ENCODE results near the gene PRDM15. TPM values are rescaled to one million over a fixed set of nuclear protein-coding genes. Genes with fewer than 3 reads are reported as not detected.

The PRDM15 gene
- total RNA-seq, 5 donors from 2014 or later (not counting 1 experiment from before 2014, with no cell fraction given) = 17.8 to 22.0 (median 20.7) TPM

GRCh38 chr21:41835711-41836154 is 43.4 kb downstream of the PRDM15 start:
- H3K4me3 ChIP-seq (ENCODE audit: control insufficient read depth in 1 of 2, extremely low read depth in 1 of 2, low read length in 1 of 2) = no peak overlapping the region
- ATAC-seq (replicated peaks in 1 of 4) (no peak), DNase-seq (no peak)
- no peaks in the 10 kb centered on the region for H3K9me3 ChIP-seq
- Mint-ChIP-seq H3K36me3 (peaks cover 42% of the 10 kb centered on the region), H3K27me3 (no peaks in the 10 kb centered on the region), H3K27ac (no peak overlapping the region), H3K9me3 (peaks cover under 1 to 1% (median under 1%) of the 10 kb centered on the region in 3 donors), H3K4me1 (no peaks in the 10 kb centered on the region), H3K4me3 (no peak overlapping the region)
- WGBS (ENCODE audit: insufficient coverage) = 93% methylated on average over 5 of the region's 10 CpGs
- POLR2A ChIA-PET = no interaction called here
- peaks cover 27 to 51% of the 10 kb centered on the region in 2 donors for H3K36me3 ChIP-seq (ENCODE audit: control insufficient read depth in 2 of 2, extremely low read depth in 1 of 2, insufficient read depth in 1 of 2, low read length in 1 of 2)
- H3K27me3 ChIP-seq (replicated peaks in 1 of 2; ENCODE audit: control insufficient read depth in 2 of 2, extremely low read depth in 1 of 2, insufficient read depth in 2 of 2, low read length in 1 of 2) = no peaks in the 10 kb centered on the region
- H3K4me1 ChIP-seq (ENCODE audit: control insufficient read depth in 1 of 2, extremely low read depth in 1 of 2, insufficient read depth in 2 of 2, low read length in 2 of 2) = no peaks in the 10 kb centered on the region
- no peak overlapping the region for H3K27ac ChIP-seq (ENCODE audit: low read length)
- CTCF ChIA-PET = no interaction called here

GRCh38 chr21:41834926-41835663 is 44.0 kb downstream of the PRDM15 start:
- POLR2A ChIA-PET = no interaction called here
- ATAC-seq (replicated peaks in 1 of 4) (no peak), DNase-seq (no peak)
- H3K27ac Mint-ChIP-seq = no peak overlapping the region
- CTCF ChIA-PET = no interaction called here
- Histone ChIP-seq H3K27me3 (replicated peaks in 1 of 2; ENCODE audit: control insufficient read depth in 2 of 2, extremely low read depth in 1 of 2, insufficient read depth in 2 of 2, low read length in 1 of 2) (no peaks in the 10 kb centered on the region), H3K4me3 (ENCODE audit: control insufficient read depth in 1 of 2, extremely low read depth in 1 of 2, low read length in 1 of 2) (no peak overlapping the region), H3K27ac (ENCODE audit: low read length) (no peak overlapping the region), H3K9me3 (no peaks in the 10 kb centered on the region), H3K4me1 (ENCODE audit: control insufficient read depth in 1 of 2, extremely low read depth in 1 of 2, insufficient read depth in 2 of 2, low read length in 2 of 2) (no peaks in the 10 kb centered on the region), H3K36me3 (ENCODE audit: control insufficient read depth in 2 of 2, extremely low read depth in 1 of 2, insufficient read depth in 1 of 2, low read length in 1 of 2) (peaks cover 27 to 51% of the 10 kb centered on the region in 2 donors)
- H3K4me3 Mint-ChIP-seq = no peak overlapping the region
- H3K36me3 Mint-ChIP-seq = peaks cover 37% of the 10 kb centered on the region
- 96% methylated on average over 33 of the region's 42 CpGs for WGBS (ENCODE audit: insufficient coverage)
- no peaks in the 10 kb centered on the region for H3K4me1 Mint-ChIP-seq
- no peaks in the 10 kb centered on the region for H3K9me3 Mint-ChIP-seq
- no peaks in the 10 kb centered on the region for H3K27me3 Mint-ChIP-seq

GRCh38 chr21:41834252-41834925 is 44.8 kb downstream of the PRDM15 start:
- Histone ChIP-seq H3K27ac (ENCODE audit: low read length) (no peak overlapping the region), H3K27me3 (replicated peaks in 1 of 2; ENCODE audit: control insufficient read depth in 2 of 2, extremely low read depth in 1 of 2, insufficient read depth in 2 of 2, low read length in 1 of 2) (no peaks in the 10 kb centered on the region), H3K36me3 (ENCODE audit: control insufficient read depth in 2 of 2, extremely low read depth in 1 of 2, insufficient read depth in 1 of 2, low read length in 1 of 2) (peaks cover 21 to 47% of the 10 kb centered on the region in 2 donors), H3K4me1 (ENCODE audit: control insufficient read depth in 1 of 2, extremely low read depth in 1 of 2, insufficient read depth in 2 of 2, low read length in 2 of 2) (no peaks in the 10 kb centered on the region), H3K9me3 (no peaks in the 10 kb centered on the region), H3K4me3 (ENCODE audit: control insufficient read depth in 1 of 2, extremely low read depth in 1 of 2, low read length in 1 of 2) (no peak overlapping the region)
- DNase-seq = no peak
- Mint-ChIP-seq H3K4me1 (no peaks in the 10 kb centered on the region), H3K27me3 (no peaks in the 10 kb centered on the region), H3K27ac (no peak overlapping the region), H3K36me3 (peaks cover 37% of the 10 kb centered on the region), H3K4me3 (no peak overlapping the region), H3K9me3 (no peaks in the 10 kb centered on the region)
- CTCF ChIA-PET = no interaction called here
- POLR2A ChIA-PET = no interaction called here
- no peak for ATAC-seq (replicated peaks in 1 of 4)
- WGBS (ENCODE audit: insufficient coverage) = 90% methylated on average over 13 of the region's 25 CpGs

GRCh38 chr21:41833497-41834115 is 45.5 kb downstream of the PRDM15 start:
- no peaks in the 10 kb centered on the region for H3K27me3 Mint-ChIP-seq
- POLR2A ChIA-PET = no interaction called here
- no peaks in the 10 kb centered on the region for H3K9me3 Mint-ChIP-seq
- H3K4me3 ChIP-seq (ENCODE audit: control insufficient read depth in 1 of 2, extremely low read depth in 1 of 2, low read length in 1 of 2) = no peak overlapping the region
- H3K4me1 Mint-ChIP-seq = no peaks in the 10 kb centered on the region
- no peaks in the 10 kb centered on the region for H3K9me3 ChIP-seq
- CTCF ChIA-PET = no interaction called here
- H3K36me3 ChIP-seq (ENCODE audit: control insufficient read depth in 2 of 2, extremely low read depth in 1 of 2, insufficient read depth in 1 of 2, low read length in 1 of 2) = peaks cover 20 to 40% of the 10 kb centered on the region in 2 donors
- DNase-seq (no peak), ATAC-seq (replicated peaks in 1 of 4) (no peak)
- no peak overlapping the region for H3K27ac Mint-ChIP-seq
- H3K36me3 Mint-ChIP-seq = peaks cover 33% of the 10 kb centered on the region
- H3K27ac ChIP-seq (ENCODE audit: low read length) = no peak overlapping the region
- no peaks in the 10 kb centered on the region for H3K4me1 ChIP-seq (ENCODE audit: control insufficient read depth in 1 of 2, extremely low read depth in 1 of 2, insufficient read depth in 2 of 2, low read length in 2 of 2)
- H3K27me3 ChIP-seq (replicated peaks in 1 of 2; ENCODE audit: control insufficient read depth in 2 of 2, extremely low read depth in 1 of 2, insufficient read depth in 2 of 2, low read length in 1 of 2) = no peaks in the 10 kb centered on the region
- 97% methylated on average over 9 of the region's 13 CpGs for WGBS (ENCODE audit: insufficient coverage)
- no peak overlapping the region for H3K4me3 Mint-ChIP-seq

DNA sequence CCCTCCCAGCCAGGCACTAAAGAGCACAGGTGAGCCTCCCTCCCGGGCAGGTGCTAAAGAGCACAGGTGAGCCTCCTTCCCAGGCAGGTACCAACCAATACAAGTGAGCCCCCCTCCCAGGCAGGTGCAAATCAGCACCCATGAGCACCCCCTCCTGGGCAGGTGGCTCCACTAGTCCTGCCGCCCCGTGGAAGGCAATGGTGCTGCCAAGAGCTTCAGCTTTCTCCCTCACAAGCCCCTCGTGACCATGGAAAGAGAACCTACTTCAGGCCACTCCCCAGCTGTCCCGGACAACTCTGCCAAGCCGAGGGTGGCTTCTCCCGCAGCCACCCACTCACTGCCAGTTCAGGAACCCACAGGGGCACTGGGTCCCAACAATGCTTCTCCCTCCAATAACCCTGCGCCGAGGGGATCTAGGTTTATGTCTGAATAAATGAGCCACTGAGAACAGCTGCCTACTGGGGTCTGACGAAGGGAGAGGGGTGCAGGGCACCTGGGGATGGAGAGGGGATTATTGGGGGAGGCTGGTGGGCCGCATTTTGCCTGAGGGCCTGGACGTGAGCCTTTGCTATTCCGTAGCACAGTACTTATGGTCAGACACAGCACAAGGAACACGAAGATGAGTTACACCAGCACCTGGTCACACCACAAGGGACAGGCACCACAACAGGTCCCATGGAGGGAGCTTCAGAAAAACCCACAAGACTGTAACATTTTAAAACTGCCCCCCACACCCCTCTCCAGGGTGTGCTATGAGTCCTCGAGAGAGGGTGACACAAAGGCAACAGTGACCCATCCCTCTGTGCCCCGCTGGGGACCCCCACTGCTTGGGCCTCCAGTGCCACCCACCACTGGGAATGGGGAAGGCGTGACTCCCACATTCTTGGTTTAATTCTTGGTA is 46.3 kb downstream of the PRDM15 start:
- POLR2A ChIA-PET = no interaction called here
- peaks cover 26% of the 10 kb centered on the region for H3K36me3 Mint-ChIP-seq

More for the DNA sequence above, 46.3 kb downstream of the PRDM15 start:
- Mint-ChIP-seq H3K9me3 (no peaks in the 10 kb centered on the region), H3K27me3 (no peaks in the 10 kb centered on the region), H3K27ac (no peak overlapping the region), H3K4me3 (no peak overlapping the region), H3K4me1 (no peaks in the 10 kb centered on the region)
- WGBS (ENCODE audit: insufficient coverage) = 91% methylated on average over 5 of the region's 17 CpGs
- no peak overlapping the region for H3K4me3 ChIP-seq (ENCODE audit: control insufficient read depth in 1 of 2, extremely low read depth in 1 of 2, low read length in 1 of 2)
- no peaks in the 10 kb centered on the region for H3K27me3 ChIP-seq (replicated peaks in 1 of 2; ENCODE audit: control insufficient read depth in 2 of 2, extremely low read depth in 1 of 2, insufficient read depth in 2 of 2, low read length in 1 of 2)
- ATAC-seq (replicated peaks in 1 of 4) (no peak), DNase-seq (no peak)
- CTCF ChIA-PET = no interaction called here
- H3K9me3 ChIP-seq = no peaks in the 10 kb centered on the region
- H3K36me3 ChIP-seq (ENCODE audit: control insufficient read depth in 2 of 2, extremely low read depth in 1 of 2, insufficient read depth in 1 of 2, low read length in 1 of 2) = peaks cover 23 to 37% of the 10 kb centered on the region in 2 donors
- H3K4me1 ChIP-seq (ENCODE audit: control insufficient read depth in 1 of 2, extremely low read depth in 1 of 2, insufficient read depth in 2 of 2, low read length in 2 of 2) = no peaks in the 10 kb centered on the region
- no peak overlapping the region for H3K27ac ChIP-seq (ENCODE audit: low read length)
